RWPE2 (cell line): ENCODE results near the gene COASY.

ENCODE experiments used
- ATAC-seq: fragments of 200-7000 bp; cut with Tn5 transposase; 3 replicates; pipeline ENCODE4 v1.9.1; 2021; ENCODE audit warnings: low read depth
- DNase-seq: peaks from one replicate; pipeline ENCODE4 v3.0.0-alpha.2; 2020; ENCODE audit warnings: low spot score
- H3K27ac ChIP-seq: fragments of 450-650 bp; 2 replicates; pipeline ENCODE4 v1.5.1; 2017; ENCODE audit warnings: mild to moderate bottlenecking; ENCODE audit not compliant: poor library complexity, severe bottlenecking
- H3K27me3 ChIP-seq: fragments of 250-450 bp; sonication (Bioruptor Pico); 2 replicates; pipeline ENCODE4 v1.5.1; 2021; ENCODE audit warnings: mild to moderate bottlenecking, moderate library complexity; ENCODE audit not compliant: insufficient read depth, poor library complexity, severe bottlenecking
- H3K36me3 ChIP-seq: fragments of 250-450 bp; sonication (Bioruptor Pico); 2 replicates; pipeline ENCODE4 v1.5.1; 2020; ENCODE audit warnings: low read depth, mild to moderate bottlenecking, moderate library complexity
- H3K4me1 ChIP-seq: fragments of 250-450 bp; sonication (Bioruptor Pico); 2 replicates; pipeline ENCODE4 v1.5.1; 2021; ENCODE audit warnings: mild to moderate bottlenecking, moderate library complexity; ENCODE audit not compliant: insufficient read depth, poor library complexity, severe bottlenecking
- H3K4me3 ChIP-seq: fragments of 250-450 bp; sonication (Bioruptor Pico); 2 replicates; pipeline ENCODE4 v1.5.1; 2021; ENCODE audit warnings: mild to moderate bottlenecking, moderate library complexity; ENCODE audit not compliant: severe bottlenecking
- H3K9me3 ChIP-seq: fragments of 250-450 bp; sonication (Bioruptor Pico); 2 replicates; pipeline ENCODE4 v1.5.1; 2021; ENCODE audit warnings: mild to moderate bottlenecking, moderate library complexity; ENCODE audit not compliant: severe bottlenecking
- TF ChIP-seq, protein P1 (sequence below): fragments of 450-650 bp; IDR thresholded peaks from one replicate; pipeline ENCODE4 v1.5.1; 2017; ENCODE audit warnings: mild to moderate bottlenecking, moderate library complexity; ENCODE audit not compliant: poor library complexity, severe bottlenecking

COASY gene

DNA sequence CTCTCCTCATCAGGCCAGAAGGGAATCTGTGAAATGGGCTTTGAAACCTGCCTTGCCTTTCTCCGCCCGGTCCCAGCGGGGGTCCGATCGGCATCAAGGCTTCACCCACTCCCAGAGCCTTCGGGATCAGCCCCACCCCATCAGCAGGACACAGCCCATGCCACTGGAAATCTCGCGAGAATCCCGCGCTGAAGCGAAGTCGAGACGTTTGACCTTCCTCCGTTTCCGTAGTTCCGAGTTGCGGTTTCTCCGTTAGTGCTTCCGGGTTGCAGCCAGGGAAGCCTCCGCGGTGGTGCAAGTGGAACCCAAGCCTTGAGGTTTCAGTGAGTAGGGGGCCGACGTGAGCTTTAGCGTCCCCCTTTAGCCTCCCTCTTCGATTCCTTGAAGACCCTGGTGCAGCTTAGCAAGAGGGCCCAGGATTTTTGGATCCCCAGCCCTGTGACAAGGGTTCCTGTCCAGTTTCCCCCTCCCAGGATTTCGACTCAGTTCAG, at the start of gene COASY:
TSS of gene COASY (plus strand) at position 252 of the 491 bp plus-strand sequence. CDS start 475 bp downstream, outside the sequence.
- Histone ChIP-seq H3K4me1 (peaks cover 2% of the 10 kb centered on the region), H3K9me3 (no peaks in the 10 kb centered on the region), H3K27me3 (no peaks in the 10 kb centered on the region), H3K27ac (peak within 1 kb of the TSS; percentile 72), H3K36me3 (peaks cover 29% of the 10 kb centered on the region), H3K4me3 (peak within 1 kb of the TSS; percentile 93)
- TF ChIP-seq, protein P1, sequence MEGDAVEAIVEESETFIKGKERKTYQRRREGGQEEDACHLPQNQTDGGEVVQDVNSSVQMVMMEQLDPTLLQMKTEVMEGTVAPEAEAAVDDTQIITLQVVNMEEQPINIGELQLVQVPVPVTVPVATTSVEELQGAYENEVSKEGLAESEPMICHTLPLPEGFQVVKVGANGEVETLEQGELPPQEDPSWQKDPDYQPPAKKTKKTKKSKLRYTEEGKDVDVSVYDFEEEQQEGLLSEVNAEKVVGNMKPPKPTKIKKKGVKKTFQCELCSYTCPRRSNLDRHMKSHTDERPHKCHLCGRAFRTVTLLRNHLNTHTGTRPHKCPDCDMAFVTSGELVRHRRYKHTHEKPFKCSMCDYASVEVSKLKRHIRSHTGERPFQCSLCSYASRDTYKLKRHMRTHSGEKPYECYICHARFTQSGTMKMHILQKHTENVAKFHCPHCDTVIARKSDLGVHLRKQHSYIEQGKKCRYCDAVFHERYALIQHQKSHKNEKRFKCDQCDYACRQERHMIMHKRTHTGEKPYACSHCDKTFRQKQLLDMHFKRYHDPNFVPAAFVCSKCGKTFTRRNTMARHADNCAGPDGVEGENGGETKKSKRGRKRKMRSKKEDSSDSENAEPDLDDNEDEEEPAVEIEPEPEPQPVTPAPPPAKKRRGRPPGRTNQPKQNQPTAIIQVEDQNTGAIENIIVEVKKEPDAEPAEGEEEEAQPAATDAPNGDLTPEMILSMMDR: no peak
- ATAC-seq (peak; percentile 70), DNase-seq (peak; percentile 97)

DNA sequence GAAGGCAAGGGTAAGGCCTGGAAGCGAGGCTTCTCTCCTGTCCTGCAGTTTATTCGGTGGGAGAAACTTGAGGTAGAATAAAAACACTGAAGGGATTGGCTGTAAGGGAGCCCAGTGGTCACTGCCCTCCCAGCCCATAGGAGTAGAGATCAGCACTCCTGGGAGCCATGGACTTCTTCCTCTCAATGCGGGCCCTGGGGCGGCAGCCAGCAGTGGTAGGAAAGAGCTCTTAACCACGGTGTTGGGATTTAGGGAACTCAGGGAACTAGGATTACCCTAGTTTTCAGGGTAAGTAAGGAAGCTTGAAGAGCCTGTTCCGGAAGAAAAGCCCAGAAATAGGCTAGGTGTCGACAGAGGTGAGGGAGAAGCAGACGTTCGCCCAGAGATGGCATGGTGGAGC, 49.7 kb upstream of the COASY start:
- ATAC-seq: no peak
- no peaks in the 10 kb centered on the region for H3K4me1 ChIP-seq
- TF ChIP-seq, protein P1: no peak
- no peaks in the 10 kb centered on the region for H3K9me3 ChIP-seq
- H3K4me3 ChIP-seq: no peak overlapping the region
- no peak overlapping the region for H3K27ac ChIP-seq
- no peaks in the 10 kb centered on the region for H3K27me3 ChIP-seq
- peaks cover 12% of the 10 kb centered on the region for H3K36me3 ChIP-seq
- DNase-seq: no peak

DNA sequence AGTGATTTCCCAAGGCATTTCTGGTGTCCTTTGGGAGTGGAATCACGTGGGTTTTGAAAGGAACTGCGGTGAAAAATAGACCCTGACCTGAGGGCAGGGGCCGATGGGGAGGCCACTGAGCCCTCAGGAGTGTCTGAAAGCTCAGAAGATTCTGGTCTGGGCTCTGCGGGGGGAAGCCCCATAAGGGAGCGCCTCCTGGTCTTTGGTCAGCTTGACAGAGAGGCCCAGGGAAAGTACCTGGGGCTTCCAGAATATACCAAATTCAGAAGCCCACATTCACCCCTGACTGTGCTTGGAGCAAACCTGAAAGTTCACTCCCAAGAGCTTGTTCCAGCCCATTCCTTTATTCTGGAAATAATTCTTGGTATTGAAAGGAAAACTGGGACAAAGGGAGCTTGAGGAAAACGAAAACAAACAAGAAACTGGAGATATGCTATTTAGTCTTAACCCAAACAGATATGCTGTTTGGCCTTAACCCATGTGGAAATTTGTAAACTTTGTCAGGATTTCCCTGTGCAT, 49.2 kb upstream of the COASY start:
- ATAC-seq: no peak
- no peak overlapping the region for H3K27ac ChIP-seq
- peaks cover 12% of the 10 kb centered on the region for H3K36me3 ChIP-seq
- no peaks in the 10 kb centered on the region for H3K9me3 ChIP-seq
- no peaks in the 10 kb centered on the region for H3K27me3 ChIP-seq
- no peak for DNase-seq
- TF ChIP-seq, protein P1: no peak
- no peak overlapping the region for H3K4me3 ChIP-seq
- H3K4me1 ChIP-seq: peaks cover 3% of the 10 kb centered on the region

DNA sequence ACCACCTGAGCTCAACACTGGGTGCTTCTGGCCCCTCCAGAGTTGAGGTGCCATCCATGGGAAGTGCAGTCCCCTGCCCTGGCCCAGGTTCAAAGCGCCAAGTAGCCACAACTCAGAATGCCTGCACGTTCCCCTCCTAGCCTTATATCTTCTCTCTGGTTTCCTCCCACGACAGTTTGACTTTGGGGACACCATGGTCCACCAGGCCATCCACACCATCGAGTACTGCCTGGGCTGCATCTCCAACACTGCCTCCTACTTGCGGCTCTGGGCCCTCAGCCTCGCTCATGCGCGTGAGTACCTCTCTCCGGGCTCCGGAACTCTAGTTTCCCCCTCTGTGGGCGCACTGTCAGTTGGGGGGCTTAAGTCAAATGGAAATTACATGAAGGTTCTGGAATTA, 48.3 kb upstream of the COASY start:
- ATAC-seq (no peak), DNase-seq (no peak)
- Histone ChIP-seq H3K9me3 (no peaks in the 10 kb centered on the region), H3K4me3 (no peak overlapping the region), H3K27me3 (no peaks in the 10 kb centered on the region), H3K4me1 (peaks cover 12% of the 10 kb centered on the region), H3K36me3 (peaks cover 4% of the 10 kb centered on the region), H3K27ac (no peak overlapping the region)
- TF ChIP-seq, protein P1: no peak

GRCh38 chr17:42514279-42514678, 47.7 kb upstream of the COASY start:
- no peaks in the 10 kb centered on the region for H3K9me3 ChIP-seq
- ATAC-seq (no peak), DNase-seq (no peak)
- no peak overlapping the region for H3K4me3 ChIP-seq
- peaks cover 18% of the 10 kb centered on the region for H3K4me1 ChIP-seq
- H3K36me3 ChIP-seq: no peaks in the 10 kb centered on the region
- no peaks in the 10 kb centered on the region for H3K27me3 ChIP-seq
- TF ChIP-seq, protein P1: no peak
- no peak overlapping the region for H3K27ac ChIP-seq
